HG03095 (cell line): ENCODE results near the gene ZP3.
"Not testable (repeated sequence)": the region's sequence is repeated elsewhere in the genome, so short reads cannot be mapped to it uniquely, and the experiment has no call there.

ENCODE experiments used
- ATAC-seq: cut with Tn5 transposase; IDR thresholded peaks from one replicate; pipeline ENCODE4 v1.9.1; 2021; ENCODE audit warnings: moderate library complexity; ENCODE audit not compliant: unreplicated experiment

Gene ZP3

GRCh38 chr7:76424413-76425111, at the start of gene ZP3:
TSS of gene ZP3 (plus strand) at chr7:76424950. CDS start at chr7:76424965, 15 bp downstream.
- no peak for ATAC-seq

DNA sequence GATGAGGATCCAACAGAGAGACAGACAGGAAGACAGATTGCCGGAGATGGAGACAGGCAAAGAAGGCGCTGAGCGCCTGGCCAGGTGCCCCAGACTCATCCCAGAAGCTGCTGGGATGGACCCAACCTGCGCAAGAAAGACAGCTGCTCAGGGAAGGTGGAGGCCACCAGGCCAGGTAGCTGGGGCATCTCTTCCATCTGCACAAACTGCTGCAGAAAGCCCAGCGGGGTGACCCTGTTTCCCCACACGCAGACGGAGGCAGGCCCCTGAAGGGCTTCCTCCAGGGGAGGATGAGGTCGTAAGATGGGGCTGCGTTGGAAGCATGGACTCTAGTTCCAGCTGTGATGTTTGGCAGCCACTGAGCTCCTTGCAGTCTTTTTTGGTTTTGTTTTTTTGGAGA, 49.5 kb upstream of the ZP3 start:
- no peak for ATAC-seq

- no peak for ATAC-seq
Measured at GRCh38 chr7:76377186-76377918, 47.4 kb upstream of the ZP3 start.

DNA sequence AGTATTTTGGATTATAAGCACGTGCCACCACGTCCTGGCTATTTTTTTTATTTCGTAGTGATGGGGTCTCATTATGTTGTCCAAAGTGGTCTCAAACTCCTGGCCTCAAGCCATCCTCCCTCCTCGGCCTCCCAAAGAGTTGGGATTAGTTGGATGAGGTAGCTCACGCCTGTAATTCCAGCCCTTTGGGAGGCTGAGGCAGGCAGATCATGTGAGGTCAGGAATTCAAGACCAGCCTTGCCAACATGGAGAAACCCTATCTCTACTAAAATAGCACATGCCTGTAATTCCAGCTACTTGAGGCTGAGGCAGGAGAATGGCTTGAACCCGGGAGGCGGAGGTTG, 44.2 kb upstream of the ZP3 start:
- no peak for ATAC-seq

DNA sequence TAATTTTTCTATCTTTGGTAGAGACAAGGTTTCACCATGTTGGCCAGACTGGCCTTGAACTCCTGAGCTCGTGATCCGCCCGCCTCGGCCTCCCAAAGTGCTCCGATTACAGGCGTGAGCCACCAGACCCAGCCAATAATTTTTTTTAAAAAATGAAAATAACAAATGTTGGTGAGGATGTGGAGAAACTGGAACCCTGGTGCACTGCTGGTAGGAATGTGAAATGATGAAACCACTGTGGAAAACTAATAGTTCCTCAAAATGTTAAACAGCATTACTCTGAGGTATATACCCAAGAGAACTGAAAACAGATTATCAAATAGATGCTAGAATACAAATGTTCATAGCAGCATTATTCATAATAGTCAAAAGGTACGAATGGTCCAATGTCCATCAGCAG, 42.9 kb upstream of the ZP3 start:
- no peak for ATAC-seq

DNA sequence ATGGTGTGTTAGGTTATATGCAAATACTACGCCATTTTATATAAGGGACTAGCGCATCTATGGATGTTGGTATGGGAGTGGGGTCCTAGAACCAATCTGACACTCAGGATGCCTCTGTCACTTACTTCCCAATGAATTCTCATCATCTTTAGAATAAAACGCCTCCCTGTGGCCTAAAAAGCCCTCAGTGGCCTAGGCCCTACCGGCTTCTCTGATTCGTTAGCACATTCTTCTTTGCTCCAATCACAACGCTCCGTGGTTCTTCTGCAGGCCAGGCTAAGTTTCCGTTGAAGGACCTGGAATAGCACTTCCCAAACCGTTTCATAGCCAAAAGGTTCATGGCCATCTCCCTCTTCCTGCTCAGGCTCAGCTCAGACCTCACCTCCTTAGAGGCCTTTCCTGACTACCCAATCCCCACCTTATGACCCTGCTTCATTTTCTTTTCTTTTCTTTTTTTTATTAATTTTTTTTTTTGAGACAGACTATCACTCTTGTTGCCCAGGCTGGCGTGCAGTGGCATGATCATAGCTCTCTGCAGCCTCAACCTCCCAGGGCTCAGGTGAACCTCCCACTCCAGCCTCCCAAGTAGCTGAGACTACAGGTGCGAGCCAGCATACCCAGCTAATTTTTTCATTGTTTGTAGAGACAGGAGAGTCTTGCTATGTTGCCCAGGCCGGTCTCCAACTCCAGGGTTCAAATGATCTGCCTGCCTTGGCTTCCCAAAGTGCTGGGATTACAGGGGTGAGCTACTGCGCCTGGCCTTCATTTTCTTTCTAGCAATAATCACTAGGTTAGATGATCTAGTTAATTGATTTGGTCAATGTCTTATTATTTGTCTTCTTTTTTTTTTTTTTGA, 41.4 kb upstream of the ZP3 start:
- ATAC-seq: no peak

DNA sequence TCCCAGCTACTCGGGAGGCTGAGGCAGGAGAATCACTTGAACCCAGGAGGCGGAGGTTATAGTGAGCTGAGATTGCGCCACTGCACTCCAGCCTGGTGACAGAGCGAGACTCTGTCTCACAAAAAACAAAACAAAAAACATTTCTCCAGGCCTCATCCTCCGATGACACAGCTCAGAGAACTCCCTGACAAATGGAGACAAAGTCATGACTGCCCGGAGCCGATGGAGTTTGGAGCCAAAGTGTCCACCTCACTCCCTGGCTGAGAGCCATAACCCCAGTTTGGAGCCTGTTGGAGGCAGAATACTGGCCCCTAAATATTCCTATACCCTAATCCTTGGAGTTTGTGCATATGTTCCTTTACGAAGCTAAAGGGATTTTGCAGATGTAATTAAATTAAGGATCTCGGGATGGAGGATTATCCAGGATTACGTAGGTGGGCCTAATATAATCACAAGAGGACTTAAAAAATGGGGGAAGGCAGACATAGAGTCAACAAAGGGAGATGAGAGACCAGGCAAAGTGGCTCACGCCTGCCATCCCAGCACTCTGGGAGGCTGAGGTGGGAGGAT, 38.0 kb upstream of the ZP3 start:
- ATAC-seq: no peak

- ATAC-seq: not testable (repeated sequence)
Measured at GRCh38 chr7:76387789-76388188, 37.0 kb upstream of the ZP3 start.

DNA sequence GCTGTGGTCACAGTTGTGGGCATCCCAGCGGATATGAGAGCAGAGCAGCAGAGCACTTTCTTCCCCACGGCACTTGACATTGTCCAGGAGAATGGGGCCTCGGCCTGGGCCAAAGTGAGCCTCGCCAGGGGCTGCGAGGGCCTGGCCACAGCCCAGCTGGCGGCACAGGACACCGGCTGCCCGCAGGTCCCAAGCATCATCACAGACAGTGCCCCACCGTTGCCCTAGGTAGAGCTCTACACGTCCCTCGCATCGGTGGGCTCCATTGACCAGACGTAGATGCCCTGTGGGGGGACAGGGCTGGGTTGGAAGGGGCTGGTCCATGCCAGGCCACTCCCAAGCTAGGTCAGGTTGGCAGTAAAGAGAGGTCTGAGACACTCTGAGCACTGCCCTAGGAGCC, 34.7 kb upstream of the ZP3 start:
- no peak for ATAC-seq

GRCh38 chr7:76392531-76393115, 32.1 kb upstream of the ZP3 start:
- ATAC-seq: no peak

DNA sequence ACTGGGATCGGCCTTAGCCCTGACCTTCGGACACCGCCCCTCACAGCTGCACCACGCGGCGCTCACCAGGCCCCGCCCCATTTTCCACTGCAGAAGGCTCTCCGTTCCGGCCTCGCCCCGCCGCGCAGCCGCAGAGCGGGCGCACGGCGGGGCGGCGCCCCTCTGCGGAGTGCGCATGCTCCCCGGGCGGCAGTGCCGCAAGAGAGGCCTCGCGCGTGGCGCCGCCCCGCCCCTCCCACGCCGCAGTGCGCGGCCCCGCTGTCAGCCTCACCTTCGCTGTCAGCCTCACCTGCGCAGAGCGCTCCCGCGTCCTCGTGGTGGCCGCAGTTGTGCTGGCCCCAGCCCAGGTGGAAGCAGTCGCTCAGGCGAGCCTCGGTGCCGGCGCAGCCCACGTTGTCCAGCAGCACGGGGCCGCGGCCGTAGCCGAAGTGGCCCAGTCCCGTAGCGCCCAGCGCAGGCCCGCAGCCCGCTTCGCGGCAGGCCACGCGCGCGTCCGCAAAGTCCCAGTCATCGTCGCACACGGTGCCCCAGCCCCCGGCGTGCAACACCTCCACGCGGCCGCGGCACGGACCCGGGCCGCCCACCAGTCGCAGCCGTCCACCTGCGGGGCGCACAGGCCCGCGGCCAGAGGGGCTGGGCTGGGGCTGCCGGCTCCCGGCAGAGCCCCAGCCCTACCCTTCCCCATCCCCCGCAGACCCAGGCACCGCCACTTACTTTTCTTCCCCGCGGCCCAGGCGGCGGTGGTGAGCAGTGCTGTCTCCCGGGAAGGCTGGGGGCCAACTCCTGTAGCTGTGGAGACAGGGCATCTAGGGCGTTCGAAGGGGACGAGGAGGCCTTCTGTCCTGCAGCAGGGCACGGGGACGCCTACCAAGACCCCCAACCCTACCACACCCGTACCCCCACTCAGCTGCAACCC, 31.4 kb upstream of the ZP3 start:
- peak; percentile 81 for ATAC-seq

DNA sequence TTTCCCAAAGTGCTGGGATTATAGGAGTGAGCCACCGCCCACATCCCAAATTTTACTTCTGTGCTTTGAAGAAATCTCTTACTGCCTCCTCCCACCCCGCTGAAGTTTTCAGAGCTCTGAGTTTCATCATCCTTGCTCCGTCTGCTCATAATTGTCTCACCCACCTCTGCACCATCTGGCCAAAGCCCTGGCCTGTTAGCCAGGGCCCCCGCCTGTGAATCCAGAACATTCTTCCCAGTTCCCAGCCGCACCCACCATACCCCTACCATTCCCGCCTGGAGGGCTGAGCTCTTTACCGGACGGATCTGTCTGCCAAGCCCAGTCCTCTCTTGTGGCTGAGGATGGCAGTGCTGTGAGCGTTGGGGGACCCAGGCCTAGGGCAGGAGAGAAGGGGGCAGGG, 29.8 kb upstream of the ZP3 start:
- no peak for ATAC-seq

DNA sequence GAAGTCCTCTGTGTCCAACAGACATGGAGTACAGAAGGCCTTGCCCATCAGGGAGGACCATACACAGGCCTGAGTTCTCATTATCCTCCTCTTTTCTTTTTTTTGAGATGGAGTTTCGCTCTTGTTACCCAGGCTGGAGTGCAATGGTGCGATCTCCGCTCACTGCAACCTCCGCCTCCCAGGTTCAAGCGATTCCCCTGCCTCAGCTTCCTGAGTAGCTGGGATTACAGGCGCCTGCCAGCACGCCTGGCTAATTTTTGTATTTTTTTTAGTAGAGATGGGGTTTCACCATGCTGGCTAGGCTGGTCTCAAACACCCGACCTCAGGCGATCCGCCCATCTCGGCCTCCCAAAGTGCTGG, 29.2 kb upstream of the ZP3 start:
- ATAC-seq: not testable (repeated sequence)

DNA sequence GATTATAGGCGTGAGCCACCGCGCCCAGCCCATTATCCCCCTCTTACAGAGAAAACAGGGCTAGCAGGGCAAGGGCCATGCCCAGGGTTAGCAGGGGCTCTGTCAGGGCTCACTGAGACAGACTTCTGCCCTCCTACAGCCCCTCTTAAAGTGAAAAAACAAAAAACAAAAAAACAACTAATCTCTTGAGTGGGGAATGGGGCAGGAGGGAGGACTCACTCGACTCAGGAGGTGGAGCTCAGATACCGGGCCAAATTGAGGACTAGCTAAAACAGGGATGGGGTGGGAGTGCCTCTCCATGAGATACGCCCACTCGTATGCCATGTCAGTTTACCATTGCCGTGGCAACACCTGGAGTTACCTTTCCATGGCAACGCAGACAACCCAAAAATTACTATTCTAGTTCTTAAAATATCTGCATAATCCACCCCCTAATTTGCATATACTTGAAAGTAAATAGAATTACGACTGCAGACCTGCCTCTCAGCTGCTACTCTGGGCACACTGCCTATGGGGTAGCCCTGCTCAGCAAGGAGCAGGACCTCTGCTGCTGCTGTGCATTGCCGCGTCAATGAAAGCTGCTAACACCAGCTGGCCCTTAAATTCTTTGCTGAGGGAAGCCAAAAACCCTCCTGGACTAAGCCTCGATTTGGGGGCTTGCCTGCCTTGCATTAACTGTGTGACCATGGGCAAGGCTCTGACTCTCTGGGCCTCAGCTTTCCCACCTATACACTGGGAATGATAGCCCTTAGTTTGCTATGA, 28.6 kb upstream of the ZP3 start:
- ATAC-seq: no peak

DNA sequence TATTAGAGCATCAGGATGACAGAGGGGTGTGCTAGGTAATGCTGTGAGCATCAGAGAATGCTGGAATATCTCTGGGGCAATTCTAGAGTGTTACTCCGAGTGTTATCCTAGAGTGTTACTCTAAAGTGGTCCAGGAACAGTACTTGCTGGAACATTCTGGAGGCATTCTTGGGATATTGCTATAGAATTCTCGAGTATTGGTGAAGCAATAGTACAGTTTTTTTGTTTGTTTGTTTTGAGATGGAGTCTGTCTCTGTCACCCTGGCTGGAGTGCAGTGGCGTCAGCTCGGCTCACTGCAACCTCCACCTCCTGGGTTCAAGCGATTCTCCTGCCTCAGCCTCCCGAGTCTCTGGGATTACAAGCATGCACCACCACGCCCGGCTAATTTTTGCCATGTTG, 27.9 kb upstream of the ZP3 start:
- no peak for ATAC-seq

DNA sequence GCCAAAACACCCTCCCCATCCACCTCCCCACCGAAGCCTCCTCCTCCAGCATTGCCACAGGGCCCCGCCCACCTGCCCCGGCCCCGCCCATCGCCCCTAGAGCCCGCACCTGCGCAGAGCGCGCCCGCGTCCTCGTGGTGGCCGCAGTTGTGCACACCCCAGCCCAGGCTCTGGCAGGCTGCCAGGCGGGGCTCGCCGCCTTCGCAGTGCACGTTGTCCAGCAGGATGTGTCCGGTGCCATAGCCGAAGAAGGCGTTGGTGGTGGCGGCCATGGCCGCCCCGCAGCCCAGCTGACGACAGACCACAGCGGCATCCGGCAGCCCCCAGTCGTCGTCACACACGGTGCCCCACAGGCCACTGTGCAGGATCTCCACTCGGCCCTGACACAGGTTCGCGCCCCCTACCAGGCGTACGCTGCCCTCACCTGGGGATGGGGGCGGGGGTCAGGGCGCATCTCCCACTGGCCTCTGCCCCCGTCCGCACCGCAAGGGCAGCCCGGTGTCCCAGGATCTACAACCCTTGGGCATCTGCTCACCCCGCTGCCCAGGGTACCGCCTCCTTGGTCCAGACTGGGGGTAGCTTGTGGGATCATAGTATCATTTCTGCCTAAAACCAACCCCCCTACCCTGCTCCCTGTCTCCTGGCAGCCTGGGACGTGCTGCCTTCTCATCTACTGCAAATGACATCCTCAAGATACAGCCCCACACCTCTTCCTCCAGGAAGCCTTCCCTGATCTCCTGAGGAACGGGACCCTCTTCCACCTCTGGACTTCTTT, 27.2 kb upstream of the ZP3 start:
- no peak for ATAC-seq

- ATAC-seq: no peak
Measured at GRCh38 chr7:76400248-76400647, 24.5 kb upstream of the ZP3 start.

DNA sequence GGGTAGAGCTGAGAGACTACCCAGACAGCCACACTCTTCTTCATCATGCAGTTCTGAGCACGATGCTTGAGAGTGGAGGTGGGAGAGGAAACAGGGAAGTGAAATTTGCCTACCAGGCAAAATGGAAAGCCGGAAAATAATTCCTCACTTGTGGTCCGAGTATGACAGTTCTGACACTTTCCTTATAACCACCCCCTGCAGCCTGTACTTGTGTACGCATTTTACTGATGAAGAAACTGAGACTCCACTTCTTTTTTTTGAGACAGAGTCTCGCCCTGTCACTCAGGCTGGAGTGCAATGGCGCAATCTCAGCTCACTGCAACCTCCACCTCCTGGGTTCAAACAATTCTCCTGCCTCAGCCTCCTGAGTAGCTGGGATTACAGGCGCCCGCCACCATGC, 21.7 kb upstream of the ZP3 start:
- ATAC-seq: not testable (repeated sequence)
